ENCODE data around the gene SRGAP3.

The SRGAP3 gene

DNA sequence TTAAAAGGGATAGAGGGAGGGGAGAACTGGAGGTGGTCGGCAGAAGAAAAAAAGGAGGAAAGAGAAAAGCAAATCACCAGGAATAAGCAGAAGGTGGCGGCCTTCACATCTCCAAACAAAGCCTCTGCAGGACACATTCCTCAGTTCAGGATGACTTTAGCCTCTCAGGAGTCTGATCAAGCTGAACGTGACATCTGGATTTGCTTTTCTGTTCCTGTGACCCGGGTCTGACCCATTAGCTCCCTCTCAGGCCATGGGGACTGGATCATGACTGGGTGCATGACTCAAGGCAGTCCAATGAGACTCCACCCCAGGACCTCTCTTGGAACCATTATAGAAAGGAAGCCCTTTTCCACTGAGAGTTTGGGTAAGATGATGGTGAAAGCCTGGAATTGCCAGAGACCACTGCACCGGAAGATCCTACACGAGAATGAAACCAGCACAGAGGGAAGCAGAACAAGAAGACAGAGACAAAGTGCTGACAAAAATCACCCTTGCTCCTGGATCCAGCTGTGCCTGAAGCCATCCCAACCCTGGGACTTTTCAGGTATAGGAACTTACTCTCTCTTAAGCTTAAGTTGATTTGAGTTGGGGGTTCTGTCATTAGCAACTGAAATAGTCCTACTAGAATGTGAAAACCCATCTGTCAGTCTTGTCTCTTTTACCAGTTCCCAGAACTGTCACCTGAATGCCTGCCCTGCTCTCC, 240.7 kb downstream of the SRGAP3 start:
- DNase-seq = no peak

DNA sequence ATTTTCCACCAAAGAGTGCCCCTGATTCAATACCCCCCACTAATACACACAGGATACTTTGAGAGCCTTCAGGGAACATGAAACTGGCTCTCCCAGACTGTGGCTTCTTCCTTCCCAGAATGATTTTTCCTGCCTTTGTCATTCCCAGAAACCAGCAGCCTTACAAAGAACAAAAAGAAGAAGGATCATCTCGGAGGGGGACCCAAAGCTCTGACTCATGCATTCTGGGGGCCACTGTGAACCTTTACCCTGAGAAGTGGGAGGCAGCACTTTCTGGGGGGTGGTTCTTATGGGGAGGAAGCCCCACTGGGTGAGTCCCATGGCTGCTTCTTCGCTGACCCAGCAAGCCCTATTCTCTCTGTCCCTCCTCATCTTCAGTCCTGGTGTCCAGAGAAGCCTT, 241.5 kb downstream of the SRGAP3 start:
- no peak for DNase-seq

GRCh38 chr3:9007213-9007612, 242.2 kb downstream of the SRGAP3 start:
- no peak for DNase-seq

DNA sequence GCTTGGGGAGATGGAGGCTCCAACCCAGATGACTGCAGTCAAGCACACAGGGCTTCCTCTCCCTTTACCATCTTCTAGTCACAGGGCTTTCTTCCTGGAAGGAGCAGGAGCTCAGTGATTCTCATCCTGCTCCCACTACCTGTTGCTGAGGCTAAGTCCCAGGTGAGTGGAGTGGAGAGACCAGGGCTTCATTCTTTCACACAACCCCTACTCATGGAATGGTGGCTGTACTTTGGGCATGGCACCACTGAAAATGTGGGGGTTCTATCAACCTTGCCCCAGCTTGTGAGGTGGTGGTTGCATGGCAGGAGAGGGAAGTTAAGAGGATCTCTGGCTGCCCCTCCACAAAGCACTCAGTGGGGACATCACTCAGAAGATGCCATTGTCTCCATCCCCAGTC, 249.4 kb downstream of the SRGAP3 start:
- DNase-seq = no peak

DNA sequence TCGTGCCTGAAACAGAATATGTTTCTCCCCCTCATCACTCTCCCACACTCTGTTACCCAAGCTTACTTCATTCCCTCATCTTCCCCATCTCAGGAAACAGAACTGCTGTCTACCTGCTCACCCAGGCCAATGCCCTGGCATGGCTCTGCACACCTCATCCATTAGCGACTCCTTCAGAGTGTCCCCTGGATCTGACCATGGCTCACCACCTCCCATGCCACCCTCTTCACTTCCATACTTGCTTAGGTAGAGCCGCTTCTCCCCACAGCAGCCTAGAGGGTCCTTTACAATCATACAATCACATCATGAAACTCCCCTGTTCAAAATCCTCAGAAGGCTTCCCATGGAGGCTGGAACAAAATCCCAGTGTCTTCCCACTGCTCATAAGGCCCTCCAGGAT, 252.3 kb downstream of the SRGAP3 start:
- DNase-seq = no peak

GRCh38 chr3:8996681-8997121, 252.7 kb downstream of the SRGAP3 start:
- no peak for DNase-seq

DNA sequence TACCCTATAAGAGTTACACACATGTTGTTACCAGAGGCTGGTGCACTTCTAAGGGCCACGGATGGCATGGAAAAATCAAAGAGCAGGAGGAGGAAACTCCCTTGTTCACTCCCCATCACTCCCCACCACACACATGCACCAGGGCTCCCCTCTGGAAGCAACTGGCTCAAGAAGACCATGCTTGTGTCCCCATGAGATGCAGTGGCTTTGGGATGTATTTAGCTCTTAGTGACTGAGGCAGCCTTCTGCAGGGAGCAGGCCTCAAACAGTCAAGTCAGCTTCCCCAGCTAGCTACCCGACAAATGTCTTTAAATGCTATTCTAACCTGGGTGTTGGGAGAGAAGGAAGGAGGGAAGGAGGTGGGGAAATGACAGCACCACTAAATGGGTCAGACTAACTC, 253.2 kb downstream of the SRGAP3 start:
- no peak for DNase-seq

GRCh38 chr3:8994226-8994625, 255.2 kb downstream of the SRGAP3 start:
- DNase-seq = no peak

DNA sequence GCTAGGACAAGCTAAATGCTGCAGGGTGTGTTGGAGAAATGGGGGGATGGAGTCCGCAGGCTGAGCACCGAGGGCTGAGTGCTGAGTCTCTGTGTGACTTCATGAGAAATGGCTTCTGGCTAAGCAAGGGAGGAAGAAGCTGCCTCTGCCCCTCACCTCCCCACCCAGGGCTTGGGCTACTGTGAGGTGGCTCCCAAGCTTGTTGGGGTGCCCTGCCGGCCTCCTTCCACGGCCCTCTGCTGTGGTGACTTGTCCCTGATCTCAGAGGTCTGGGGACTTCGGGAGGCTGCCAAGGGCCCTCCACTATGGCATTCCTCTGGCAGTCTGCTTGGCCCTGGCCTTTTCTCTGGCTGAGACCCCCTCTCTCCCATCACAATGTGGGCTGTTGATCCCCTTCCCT, 256.1 kb downstream of the SRGAP3 start:
- DNase-seq = no peak

GRCh38 chr3:8992854-8993253, 256.6 kb downstream of the SRGAP3 start:
- no peak for DNase-seq

DNA sequence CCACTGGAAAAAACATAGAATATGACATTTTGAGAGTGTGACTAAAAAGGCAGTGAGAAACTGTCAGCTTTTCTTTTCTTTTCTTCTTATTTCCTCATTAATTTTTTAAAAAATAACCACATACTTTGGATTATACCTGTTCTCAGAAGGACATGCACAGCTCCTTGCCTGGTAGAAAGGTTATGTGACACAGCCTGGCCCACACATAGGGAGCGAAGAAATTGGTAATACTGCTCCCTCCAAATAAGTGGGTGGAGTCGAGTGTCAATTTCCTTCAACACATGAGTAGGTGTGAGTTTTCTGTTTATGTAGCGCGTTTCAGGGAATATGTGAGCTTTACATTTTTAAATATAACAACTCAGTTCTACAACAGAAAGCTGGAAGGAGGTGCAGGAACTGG, 257.2 kb downstream of the SRGAP3 start:
- no peak for DNase-seq

- DNase-seq = no peak
Measured at GRCh38 chr3:8990266-8991215, 258.9 kb downstream of the SRGAP3 start.

- DNase-seq = no peak
Measured at GRCh38 chr3:8988791-8989558, 260.5 kb downstream of the SRGAP3 start.

- DNase-seq = no peak
Measured at GRCh38 chr3:8988384-8988655, 261.1 kb downstream of the SRGAP3 start.

DNA sequence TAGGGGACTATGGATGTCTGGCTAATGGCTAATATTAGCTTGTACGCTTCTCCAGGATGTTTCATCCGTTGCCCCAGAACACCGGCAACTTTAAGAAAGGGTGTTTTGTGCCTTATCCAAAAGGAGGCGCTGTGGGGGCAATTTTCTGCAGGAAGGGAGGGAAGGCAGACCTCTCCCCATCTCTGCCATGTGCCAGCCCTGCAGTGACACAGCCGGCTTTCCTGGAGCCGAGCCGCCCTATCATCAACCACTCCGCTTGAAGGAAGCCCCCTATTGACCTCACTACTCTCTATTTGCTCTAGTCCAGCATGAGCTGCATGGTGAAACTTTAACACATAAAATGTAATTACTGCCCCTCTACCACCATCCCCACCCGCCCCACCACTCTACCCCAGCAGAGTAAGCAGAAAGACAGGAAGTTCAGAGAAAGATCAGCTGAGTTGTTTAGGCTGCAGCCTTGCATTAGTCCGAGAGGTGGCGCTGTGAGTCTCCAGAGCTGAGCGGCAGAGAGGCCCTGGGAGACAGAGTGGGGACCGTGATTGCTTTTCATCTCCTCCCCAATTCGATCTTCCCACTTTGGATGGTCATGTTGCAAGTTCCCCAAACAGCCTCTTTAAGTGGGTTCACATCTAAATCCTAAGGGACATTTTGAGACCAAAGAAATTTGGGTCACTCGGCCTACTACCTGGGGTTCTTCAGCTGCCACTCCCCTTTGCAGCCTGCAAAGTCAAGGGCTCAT, 261.6 kb downstream of the SRGAP3 start:
- DNase-seq = peak; percentile 43

- no peak for DNase-seq
Measured at GRCh38 chr3:8987226-8987625, 262.2 kb downstream of the SRGAP3 start.

GRCh38 chr3:8986741-8987140, 262.7 kb downstream of the SRGAP3 start:
- DNase-seq = no peak

- DNase-seq = no peak
Measured at GRCh38 chr3:8985876-8986275, 263.6 kb downstream of the SRGAP3 start.

DNA sequence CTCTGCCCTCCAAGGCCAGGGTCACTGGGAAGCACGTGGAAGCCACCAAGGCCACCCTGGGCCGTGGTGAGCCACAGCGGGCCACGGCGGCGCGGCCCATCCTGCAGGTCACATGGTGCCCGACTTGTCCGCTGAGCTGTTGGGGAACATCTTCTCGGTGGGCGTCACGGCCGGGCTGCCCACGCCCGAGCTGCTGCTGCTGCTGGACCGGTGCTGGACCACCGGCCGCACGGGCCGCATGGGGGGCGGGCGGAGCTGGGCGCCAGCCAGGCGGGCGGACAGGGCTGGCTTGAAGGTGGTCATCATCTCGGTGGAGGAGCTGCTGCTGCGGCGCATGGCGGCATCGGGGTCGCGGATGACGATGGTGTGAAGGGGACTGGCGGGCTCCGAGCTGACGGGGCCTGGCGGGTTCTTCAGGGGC, 264.0 kb downstream of the SRGAP3 start:
- DNase-seq = no peak

DNA sequence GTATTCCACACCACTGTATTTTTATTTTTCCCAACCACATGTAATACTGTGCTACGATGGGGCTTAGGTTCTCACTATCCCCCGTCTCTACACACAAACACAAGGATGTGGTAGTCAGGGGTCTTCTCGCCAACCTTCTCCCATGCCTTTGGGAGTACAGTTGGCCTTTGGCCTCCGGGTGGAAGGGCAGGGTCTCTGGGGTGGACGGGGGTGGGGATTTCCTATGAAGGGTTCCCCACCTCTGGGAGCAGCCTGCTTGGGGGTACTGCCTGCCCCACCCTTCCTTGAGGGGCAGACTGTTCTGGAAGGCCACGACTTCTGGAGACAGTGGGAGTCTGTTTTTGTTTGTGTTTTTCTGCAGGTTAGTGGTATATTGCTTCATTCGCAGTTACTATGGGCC, 264.9 kb downstream of the SRGAP3 start:
- no peak for DNase-seq

DNA sequence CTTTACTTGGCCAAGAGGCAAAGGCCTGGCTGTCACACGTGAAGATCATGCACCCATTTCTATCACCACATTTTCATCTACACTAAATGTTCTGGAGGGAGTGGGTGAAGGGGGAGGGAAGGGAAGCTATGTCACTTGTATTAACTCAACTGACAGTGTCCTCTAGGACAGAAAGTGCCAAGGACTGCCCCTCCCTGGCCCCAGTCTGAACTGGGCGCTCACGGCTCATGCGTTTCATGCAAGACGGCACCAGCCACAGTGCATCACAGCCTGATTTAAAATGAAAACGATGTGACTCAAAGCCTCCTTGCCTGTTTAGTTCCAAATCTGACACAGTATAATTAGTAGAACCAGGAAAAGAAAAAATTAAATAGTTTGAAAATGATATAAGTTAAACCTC, 265.4 kb downstream of the SRGAP3 start:
- DNase-seq = no peak

DNA sequence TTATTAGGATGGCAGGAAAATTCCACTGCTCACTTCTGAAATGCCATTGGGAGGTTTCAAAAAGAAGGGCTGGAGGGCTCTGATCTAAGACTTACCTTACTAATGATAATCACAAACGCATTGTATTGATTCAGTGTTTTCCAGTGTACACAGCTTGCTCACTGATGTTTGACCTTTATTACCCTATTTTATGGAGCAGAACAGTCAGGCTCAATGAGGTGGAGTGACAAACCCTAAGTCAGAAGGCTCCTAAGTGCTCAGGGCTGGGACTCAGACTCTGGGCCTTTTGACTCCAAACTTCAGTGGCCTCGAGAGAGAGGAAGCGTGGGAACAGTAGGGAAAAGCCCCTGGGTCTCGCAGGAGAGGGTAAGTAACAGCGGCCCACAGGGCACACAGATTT, 265.9 kb downstream of the SRGAP3 start:
- DNase-seq = no peak

GRCh38 chr3:8983026-8983425, 266.4 kb downstream of the SRGAP3 start:
- no peak for DNase-seq

Data from activated T-cell treated with anti-CD3 and anti-CD28 coated beads, Interleukin-2, amount 50 U/mL, for 1 hour (primary cell).